ENCODE results near the gene ATG2B.

The ATG2B gene

DNA sequence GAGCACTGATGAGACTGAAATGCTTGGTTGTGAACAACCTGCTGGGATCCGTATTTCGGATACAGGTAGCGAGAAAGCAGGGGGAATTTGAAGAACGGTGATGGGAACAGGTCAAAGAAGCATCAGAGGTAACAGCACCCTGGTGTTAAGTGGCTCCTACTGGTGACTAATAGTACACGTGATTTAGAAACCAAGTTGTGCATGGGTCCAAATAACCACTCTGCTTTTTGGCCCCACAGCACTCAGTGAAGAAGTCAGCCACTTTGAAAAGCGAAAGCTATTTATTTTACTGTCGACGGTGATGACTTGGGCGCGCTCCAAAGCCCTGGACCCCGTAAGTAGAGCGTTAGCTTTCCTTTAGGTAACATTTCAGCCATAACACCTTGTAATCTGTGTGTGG is 45.5 kb upstream of the ATG2B start:
- Histone ChIP-seq H3K27me3 (ENCODE audit: insufficient read depth, low read length, poor library complexity, severe bottlenecking) (no peaks in the 10 kb centered on the region), H3K79me2 (ENCODE audit: insufficient read depth, low read length) (no peaks in the 10 kb centered on the region), H3K4me1 (ENCODE audit: insufficient read depth, low read length, poor library complexity, severe bottlenecking) (peaks cover 11% of the 10 kb centered on the region), H3K36me3 (ENCODE audit: insufficient read depth, low read length) (no peaks in the 10 kb centered on the region), H3F3A (ENCODE audit: low read depth) (no peaks in the 10 kb centered on the region), H2AFZ (ENCODE audit: low read length) (no peak overlapping the region), H3K9ac (ENCODE audit: low read depth, low read length, poor library complexity, severe bottlenecking) (no peak overlapping the region), H3K9me2 (replicated peaks; ENCODE audit: low read depth, low read length) (no peaks in the 10 kb centered on the region), H3K4me3 (ENCODE audit: low read length, poor library complexity, severe bottlenecking) (no peak overlapping the region), H4K20me1 (ENCODE audit: insufficient read depth, low read length, poor library complexity, severe bottlenecking) (no peaks in the 10 kb centered on the region), H3K4me2 (ENCODE audit: low read depth, low read length, poor library complexity, severe bottlenecking) (no peak overlapping the region), H3K9me3 (ENCODE audit: insufficient read depth, low read depth, low read length) (no peaks in the 10 kb centered on the region)
- TF ChIP-seq, protein P1, sequence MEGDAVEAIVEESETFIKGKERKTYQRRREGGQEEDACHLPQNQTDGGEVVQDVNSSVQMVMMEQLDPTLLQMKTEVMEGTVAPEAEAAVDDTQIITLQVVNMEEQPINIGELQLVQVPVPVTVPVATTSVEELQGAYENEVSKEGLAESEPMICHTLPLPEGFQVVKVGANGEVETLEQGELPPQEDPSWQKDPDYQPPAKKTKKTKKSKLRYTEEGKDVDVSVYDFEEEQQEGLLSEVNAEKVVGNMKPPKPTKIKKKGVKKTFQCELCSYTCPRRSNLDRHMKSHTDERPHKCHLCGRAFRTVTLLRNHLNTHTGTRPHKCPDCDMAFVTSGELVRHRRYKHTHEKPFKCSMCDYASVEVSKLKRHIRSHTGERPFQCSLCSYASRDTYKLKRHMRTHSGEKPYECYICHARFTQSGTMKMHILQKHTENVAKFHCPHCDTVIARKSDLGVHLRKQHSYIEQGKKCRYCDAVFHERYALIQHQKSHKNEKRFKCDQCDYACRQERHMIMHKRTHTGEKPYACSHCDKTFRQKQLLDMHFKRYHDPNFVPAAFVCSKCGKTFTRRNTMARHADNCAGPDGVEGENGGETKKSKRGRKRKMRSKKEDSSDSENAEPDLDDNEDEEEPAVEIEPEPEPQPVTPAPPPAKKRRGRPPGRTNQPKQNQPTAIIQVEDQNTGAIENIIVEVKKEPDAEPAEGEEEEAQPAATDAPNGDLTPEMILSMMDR (conservative IDR thresholded peaks at IDR 0.05; ENCODE audit: low read length) = no peak
- TF ChIP-seq EZH2phosphoT487 (IDR thresholded peaks at IDR 0.05; ENCODE audit: borderline replicate concordance) = no peak

DNA sequence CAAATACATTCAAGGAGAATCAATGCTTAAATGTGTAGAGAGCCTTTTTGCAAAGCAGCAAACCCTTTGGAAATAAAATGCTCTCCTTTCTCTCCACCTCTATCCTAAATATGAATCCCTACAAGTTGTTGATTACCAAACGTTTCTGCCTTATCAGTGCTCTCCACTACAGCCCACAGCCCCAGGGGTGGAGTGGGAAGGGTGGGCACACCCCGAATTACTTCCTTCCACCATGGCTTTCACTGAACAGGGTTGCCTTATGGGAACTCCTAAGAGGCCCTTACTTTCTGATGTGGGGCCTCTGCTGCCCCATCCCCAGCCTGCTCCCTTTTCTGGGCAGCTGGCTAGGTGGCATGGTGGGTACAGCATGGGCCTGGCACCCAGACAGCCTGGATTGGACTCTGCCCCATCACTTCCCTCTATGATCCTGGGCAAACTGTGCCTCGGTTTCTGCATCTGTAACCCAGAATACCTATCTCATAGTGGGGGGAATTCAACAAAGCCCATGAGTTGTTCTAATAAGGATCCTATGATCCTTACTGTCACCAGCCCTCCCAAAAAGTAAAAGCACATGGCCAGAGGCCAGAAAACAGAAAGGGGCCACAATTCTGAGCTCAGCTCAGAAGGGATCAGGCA is 44.9 kb upstream of the ATG2B start:
- Histone ChIP-seq H4K20me1 (ENCODE audit: insufficient read depth, low read length, poor library complexity, severe bottlenecking) (no peaks in the 10 kb centered on the region), H3K79me2 (ENCODE audit: insufficient read depth, low read length) (no peaks in the 10 kb centered on the region), H3K4me3 (ENCODE audit: low read length, poor library complexity, severe bottlenecking) (no peak overlapping the region), H2AFZ (ENCODE audit: low read length) (no peak overlapping the region), H3K27me3 (ENCODE audit: insufficient read depth, low read length, poor library complexity, severe bottlenecking) (no peaks in the 10 kb centered on the region), H3F3A (ENCODE audit: low read depth) (no peaks in the 10 kb centered on the region), H3K4me1 (ENCODE audit: insufficient read depth, low read length, poor library complexity, severe bottlenecking) (peaks cover 11% of the 10 kb centered on the region), H3K9ac (ENCODE audit: low read depth, low read length, poor library complexity, severe bottlenecking) (no peak overlapping the region), H3K36me3 (ENCODE audit: insufficient read depth, low read length) (no peaks in the 10 kb centered on the region), H3K9me2 (replicated peaks; ENCODE audit: low read depth, low read length) (no peaks in the 10 kb centered on the region), H3K9me3 (ENCODE audit: insufficient read depth, low read depth, low read length) (no peaks in the 10 kb centered on the region), H3K4me2 (ENCODE audit: low read depth, low read length, poor library complexity, severe bottlenecking) (no peak overlapping the region)
- TF ChIP-seq, protein P1 (conservative IDR thresholded peaks at IDR 0.05; ENCODE audit: low read length) = no peak
- no peak for TF ChIP-seq EZH2phosphoT487 (IDR thresholded peaks at IDR 0.05; ENCODE audit: borderline replicate concordance)

DNA sequence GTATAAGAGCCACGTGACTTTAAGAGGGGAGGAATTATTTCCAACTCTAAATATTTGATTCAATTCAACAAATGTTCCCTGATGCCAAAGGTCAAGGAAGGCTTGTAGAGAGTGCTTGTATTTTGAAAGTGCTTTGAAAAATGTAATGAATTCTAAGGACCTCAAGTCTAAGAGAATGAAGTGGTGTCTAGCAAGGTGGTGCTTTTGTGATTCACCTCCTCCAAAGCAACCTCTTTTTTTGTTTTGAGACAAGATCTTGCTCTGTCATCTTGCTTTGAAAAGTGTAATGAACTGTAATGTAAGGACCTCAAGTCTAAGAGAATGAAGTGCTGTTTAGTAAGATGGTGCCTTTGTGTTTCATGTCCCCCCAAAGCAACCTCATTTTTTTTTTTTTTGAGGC is 42.5 kb upstream of the ATG2B start:
- peak overlapping the region; percentile 15 for H3K4me2 ChIP-seq (ENCODE audit: low read depth, low read length, poor library complexity, severe bottlenecking)
- no peak overlapping the region for H3K4me3 ChIP-seq (ENCODE audit: low read length, poor library complexity, severe bottlenecking)
- no peaks in the 10 kb centered on the region for H3F3A ChIP-seq (ENCODE audit: low read depth)
- H4K20me1 ChIP-seq (ENCODE audit: insufficient read depth, low read length, poor library complexity, severe bottlenecking) = no peaks in the 10 kb centered on the region
- H3K79me2 ChIP-seq (ENCODE audit: insufficient read depth, low read length) = no peaks in the 10 kb centered on the region
- peaks cover 11% of the 10 kb centered on the region for H3K4me1 ChIP-seq (ENCODE audit: insufficient read depth, low read length, poor library complexity, severe bottlenecking)
- H3K9ac ChIP-seq (ENCODE audit: low read depth, low read length, poor library complexity, severe bottlenecking) = no peak overlapping the region
- H3K27me3 ChIP-seq (ENCODE audit: insufficient read depth, low read length, poor library complexity, severe bottlenecking) = no peaks in the 10 kb centered on the region
- no peaks in the 10 kb centered on the region for H3K9me3 ChIP-seq (ENCODE audit: insufficient read depth, low read depth, low read length)
- no peaks in the 10 kb centered on the region for H3K36me3 ChIP-seq (ENCODE audit: insufficient read depth, low read length)
- no peaks in the 10 kb centered on the region for H3K9me2 ChIP-seq (replicated peaks; ENCODE audit: low read depth, low read length)
- no peak for TF ChIP-seq EZH2phosphoT487 (IDR thresholded peaks at IDR 0.05; ENCODE audit: borderline replicate concordance)
- TF ChIP-seq, protein P1 (conservative IDR thresholded peaks at IDR 0.05; ENCODE audit: low read length) = no peak
- peak overlapping the region; percentile 65 for H2AFZ ChIP-seq (ENCODE audit: low read length)

All from Loucy (cell line).